HG03066 (cell line): ENCODE measurements around the gene MRPS6.

Experiments used
- ATAC-seq: cut with Tn5 transposase; IDR thresholded peaks from one replicate; pipeline ENCODE4 v1.9.1; 2021; ENCODE audit warnings: low read depth; ENCODE audit not compliant: unreplicated experiment

MRPS6 gene

DNA sequence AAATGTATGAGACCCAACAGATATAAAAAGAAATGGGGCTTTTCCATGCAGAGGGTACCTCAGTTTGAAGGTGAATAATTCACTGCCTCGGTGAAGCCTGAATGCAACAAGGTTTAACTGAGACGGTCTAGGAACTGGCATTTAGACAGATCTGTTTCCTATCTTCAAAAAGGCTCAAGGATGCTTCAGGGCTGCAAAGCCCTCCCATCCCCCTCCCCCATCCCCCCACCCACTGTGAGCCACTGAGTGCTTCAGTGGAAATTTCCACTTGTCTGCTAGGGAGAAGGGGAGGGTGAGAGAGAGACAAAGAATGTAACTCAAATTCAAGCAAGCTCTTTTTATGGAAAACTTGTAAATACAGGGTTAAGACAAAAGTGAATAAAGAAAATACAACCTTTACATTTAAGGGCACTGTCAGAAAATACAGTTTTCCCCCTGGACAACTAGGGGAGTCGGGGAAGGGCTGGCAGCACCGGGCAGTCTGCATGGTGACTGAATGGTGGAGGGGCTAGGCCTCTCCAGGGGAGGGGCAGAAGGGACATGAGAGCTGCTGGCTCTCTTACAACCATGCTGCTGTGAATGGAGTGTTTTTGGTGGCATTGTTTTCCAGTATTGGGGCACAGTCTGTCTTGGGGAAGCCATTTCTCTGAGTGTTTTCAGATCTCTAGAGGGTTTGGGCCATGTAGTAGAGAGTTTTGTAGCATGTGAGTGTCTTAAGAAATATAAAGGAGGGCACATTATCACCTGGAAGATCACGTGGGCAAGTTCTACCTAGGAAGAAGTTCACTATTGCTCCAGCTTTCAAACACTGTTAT is 56.7 kb downstream of the MRPS6 start:
- no peak for ATAC-seq

DNA sequence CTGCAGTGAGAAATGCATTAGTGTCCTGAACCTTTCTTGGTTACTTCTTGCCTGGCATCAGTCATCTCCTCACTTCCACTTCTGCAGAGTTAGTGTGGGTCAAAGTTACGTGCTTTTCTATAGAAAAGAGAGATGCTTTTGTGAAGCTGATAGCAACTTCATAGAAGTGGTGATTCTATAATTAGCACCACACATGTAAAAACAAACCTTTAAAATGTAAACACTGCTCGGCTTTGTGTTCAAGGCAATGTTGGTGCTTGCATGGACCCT is 57.3 kb downstream of the MRPS6 start:
- no peak for ATAC-seq

GRCh38 chr21:34131586-34131985 is 58.2 kb downstream of the MRPS6 start:
- ATAC-seq, result no peak

DNA sequence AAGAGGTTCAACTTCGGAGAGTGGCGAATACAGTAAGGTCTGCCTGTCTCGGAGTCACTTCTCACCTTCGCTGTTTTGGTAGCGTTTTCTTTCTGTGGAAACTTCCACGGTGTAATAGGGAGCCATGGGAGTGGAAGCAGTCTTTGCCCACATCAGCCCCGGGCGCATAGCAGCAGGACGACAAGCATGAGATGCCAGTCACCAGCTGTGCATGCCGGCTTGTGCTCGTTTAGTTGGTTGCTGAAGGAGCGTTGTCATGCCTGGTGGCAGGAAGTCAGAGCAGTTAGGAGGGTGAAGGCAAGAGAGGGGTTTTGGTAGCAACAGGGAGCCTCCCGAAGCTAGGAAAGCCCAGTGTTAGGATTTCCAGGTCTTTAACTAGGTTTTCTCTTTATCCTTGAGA is 58.8 kb downstream of the MRPS6 start:
- no peak for ATAC-seq

DNA sequence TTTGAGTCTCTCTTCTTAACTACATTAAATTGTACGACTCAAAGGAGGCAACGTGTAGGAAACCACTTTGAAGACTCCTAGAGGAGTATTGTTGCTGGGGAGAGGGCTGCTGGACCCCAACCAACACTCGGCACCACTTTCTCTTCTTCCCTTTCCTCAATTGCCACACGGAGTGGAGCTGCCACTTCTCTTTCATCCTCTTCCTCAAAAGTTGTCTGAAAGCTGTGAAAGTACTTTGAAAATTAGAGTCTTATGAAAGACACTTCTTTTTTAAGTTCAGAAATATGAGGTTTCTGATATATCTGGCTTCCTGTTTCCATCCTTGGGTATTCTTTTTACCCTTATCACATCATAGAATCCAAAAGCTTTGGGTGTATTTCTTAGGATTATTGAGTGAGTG is 59.5 kb downstream of the MRPS6 start:
- ATAC-seq, result no peak

GRCh38 chr21:34133392-34133791 is 60.0 kb downstream of the MRPS6 start:
- no peak for ATAC-seq

DNA sequence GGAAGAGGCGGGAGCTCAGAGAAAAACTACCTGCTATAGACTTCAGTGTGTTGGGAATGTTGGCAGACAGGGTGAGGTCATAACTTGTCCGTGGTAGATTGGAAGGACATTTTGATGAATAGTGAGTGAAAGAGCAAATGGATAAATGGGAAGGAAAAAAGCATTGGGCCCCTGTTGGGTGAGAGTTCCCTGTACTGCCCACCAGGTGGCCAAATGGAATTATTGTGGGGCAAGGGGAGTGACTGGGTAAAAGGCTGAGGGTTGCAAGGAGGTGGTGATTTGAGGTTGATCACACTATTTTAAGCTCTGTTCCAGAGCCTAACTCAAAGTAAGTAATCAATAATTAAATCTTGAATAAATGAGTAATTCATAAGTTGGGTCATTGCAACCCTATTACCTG is 60.4 kb downstream of the MRPS6 start:
- ATAC-seq, result no peak

DNA sequence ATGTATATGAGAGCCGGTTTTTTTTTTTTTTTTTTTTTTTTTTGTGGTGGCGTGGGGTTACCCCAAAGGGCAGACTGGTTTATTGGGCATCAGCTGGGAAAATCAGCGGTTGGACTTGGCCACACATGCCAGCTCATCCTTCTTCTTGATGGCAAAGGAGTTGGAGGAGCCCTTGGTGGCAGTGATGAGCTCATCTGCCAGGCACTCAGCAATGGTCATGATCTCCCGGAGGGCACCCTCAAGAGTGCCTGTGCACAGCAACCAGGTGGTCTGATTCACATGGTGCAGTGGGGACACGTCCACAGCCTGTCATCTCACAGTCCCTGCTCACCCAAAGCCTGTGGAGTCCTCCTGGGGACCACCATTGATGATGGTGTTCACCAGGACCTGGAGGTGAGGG is 62.0 kb downstream of the MRPS6 start:
- ATAC-seq, result no peak

DNA sequence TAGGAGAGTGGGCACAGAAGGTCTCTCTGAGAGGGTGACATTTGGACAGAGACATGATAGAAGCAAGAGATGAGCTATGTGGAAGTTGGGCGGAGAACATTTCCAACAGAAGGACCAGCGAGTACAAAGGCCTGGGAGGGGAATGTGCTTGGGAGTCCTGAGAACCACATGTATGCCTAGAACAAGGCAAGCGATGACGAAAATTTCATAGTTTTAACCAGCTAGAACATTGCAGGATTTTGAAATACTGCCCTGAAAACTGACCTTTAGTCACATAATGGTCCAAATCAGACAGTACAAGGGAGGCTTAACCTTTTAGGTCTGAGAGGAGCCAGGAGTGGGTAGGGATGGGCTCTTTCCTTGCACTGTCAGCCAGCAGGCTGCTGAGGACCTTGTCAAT is 68.0 kb downstream of the MRPS6 start:
- ATAC-seq, result no peak

DNA sequence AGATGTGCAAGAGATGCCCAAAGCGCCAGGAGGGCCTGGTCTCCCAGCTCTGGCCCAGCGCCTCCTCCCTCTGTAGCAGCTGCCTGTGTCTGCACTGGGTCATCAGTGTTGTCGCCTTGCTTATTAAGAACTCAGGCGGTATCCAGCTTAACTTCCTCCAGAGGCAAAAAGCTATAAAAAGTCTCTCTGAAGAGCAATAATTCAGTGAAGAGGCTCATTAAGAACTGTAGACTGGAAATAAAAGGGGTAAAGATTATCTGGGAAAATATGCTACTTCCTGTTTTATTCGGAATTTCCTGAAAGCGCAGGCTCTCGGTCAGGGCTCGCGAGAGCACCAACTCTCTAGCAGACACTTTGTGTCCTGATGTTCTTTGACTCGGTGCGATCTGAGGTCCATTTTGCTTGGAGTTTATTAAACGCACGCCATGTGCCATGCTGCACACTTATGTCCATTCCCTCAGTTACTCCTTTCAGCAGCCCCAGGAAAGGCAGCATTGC is 70.4 kb downstream of the MRPS6 start:
- ATAC-seq, result no peak

DNA sequence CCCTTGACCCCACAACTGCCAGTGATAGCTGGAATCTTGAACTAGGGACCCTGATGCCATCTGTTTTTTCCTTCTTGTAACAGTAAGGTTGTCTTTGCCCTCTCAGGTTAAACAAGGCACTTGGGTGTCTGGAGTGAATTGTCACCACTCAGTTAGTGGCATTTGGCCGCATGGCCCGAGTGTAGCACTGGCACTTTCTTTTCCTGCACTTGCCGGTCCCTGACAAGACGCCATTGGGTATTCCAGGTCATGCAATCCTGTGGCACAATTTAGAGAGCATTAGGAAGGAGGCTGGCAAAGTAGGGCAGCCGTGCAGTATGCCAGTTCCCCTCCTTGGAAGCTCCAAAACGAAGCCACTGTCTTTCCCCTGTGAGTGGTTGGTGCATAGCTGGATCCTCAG is 70.8 kb downstream of the MRPS6 start:
- no peak for ATAC-seq

DNA sequence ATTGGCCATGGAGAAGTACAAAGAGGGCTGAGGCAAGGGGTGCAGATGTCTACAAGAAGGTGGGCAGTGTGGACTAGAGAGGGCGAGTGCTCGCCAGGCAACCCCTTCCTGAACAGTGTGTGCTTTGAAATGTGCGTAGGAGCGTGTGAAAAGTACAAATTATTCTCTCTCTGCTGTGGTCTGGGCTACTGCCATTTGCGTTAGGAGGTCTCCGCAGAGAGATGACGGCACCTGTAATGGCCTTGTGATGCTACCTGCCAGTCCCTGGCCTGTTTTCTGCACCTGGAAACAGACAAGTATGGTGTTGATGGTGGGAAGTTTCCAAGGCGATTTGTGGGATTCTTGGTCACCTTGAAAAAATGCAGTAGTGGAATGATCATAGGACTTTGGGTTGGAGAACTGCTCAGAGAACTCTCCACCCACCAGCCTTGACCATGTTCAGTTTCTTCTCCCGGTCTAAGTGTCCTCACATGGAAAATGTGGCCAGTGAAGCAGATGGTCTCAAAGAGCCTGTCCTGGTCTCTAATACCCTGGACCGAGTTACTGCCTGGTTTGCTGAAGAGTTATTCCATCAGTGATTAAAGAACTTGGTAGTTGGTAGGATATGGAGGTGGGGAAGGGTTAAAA is 74.5 kb downstream of the MRPS6 start:
- ATAC-seq, result no peak

- ATAC-seq, result no peak
Observed at GRCh38 chr21:34148419-34148804, 75.0 kb downstream of the MRPS6 start.

- ATAC-seq, result no peak
Observed at GRCh38 chr21:34148826-34149558, 75.6 kb downstream of the MRPS6 start.

GRCh38 chr21:34152500-34152899 is 79.1 kb downstream of the MRPS6 start:
- ATAC-seq, result no peak

DNA sequence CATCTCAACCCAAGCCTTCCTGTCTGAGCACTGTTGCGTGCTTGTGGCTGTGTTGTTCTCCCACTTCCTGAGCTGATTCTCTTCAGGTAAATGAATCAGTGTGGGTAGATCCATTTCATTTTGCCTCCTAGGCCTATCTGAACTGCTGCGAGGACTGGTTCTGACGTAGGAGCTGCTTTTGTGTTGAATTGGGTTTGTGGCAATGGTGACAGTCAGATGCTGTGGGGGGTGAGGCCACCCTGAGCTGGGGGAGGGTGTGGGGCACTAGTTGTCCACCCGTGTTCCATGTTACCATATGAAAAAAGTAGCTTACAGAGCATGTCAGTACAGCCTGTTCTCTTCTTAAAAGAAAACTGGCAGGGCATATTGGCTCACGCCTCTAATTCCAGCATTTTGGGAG is 81.5 kb downstream of the MRPS6 start:
- no peak for ATAC-seq

DNA sequence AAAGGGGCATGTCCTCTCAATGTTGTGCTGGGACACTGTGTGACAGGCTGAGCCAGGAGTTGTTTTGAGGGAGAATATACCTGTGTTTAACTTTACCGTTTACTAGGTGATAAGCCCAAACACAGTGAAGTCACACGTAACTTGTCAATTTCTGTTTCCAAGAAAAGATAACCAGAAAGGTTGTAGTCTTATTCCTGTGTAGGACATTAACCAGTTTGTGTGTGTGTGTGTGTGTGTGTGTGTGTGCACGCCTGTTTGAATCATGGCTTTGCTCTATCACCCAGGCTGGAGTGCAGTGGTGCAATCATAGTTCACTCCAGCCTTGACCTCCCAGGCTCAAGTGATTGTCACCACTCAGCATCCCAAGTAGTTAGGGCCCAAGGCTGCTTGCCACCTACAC is 83.6 kb downstream of the MRPS6 start:
- ATAC-seq, result no peak

- ATAC-seq, result no peak
Observed at GRCh38 chr21:34157521-34157920, 84.1 kb downstream of the MRPS6 start.

- no peak for ATAC-seq
Observed at GRCh38 chr21:34158866-34159835, 85.8 kb downstream of the MRPS6 start.

DNA sequence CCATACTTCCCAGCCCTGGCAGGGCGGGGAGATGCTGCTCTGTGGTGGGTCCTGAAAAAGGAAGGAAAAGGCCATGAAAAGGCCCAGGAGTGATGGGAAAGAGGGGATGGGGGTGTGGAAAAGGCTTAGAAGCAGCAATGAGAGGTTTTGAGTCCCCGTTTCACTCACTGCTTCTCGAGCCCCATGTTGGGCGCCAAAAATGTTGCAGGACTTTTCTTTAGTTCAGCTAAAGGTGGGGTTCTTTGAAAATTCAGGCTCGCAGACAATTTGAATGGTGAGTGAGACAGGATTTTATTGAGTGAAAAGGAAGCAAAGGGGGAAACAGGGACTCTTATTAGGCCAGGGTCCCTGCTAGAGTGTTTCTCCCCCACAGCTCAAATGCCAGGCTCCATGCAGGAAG is 93.1 kb downstream of the MRPS6 start:
- ATAC-seq, result no peak

DNA sequence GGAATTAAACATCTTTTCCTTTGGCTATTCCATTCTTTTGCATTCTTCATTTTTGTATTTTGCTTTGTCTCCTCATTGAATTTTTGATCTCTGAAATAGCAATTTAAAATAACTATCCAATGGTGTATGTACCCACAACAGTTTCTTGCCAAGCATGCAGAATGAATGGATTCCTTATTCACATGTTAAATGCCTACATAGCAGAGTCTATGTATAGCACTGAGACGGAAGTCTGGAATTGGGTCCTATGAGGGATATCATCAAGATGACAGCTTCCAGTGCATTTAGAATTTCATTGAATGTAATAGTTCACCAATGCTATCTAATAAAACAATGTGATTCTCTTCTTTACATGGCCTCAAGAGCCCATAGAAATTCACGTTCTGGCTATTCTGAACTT is 97.5 kb downstream of the MRPS6 start:
- ATAC-seq, result no peak
